Measurements from ENCODE around the gene NCOA6. TPM values are rescaled to one million over a fixed set of nuclear protein-coding genes. Genes with fewer than 3 reads are reported as not detected.

NCOA6 gene
- total RNA-seq, 3 donors from 2014 or later (not counting 1 experiment from before 2014, with no cell fraction given) = 34.7 to 41.6 (median 37.0) TPM

GRCh38 chr20:34852298-34852697 is 26.8 kb upstream of the NCOA6 start:
- Mint-ChIP-seq H3K9me3 (no peaks in the 10 kb centered on the region), H3K4me1 (peaks cover 0 to 5% of the 10 kb centered on the region in 2 donors), H3K27me3 (ENCODE audit: low read depth in 2 of 2) (no peaks in the 10 kb centered on the region), H3K36me3 (no peaks in the 10 kb centered on the region), H3K4me3 (no peak overlapping the region), H3K27ac (no peak overlapping the region)
- Histone ChIP-seq H3K4me3 (ENCODE audit: low read length) (no peak overlapping the region), H3K27me3 (ENCODE audit: control insufficient read depth, insufficient read depth, low read length) (no peaks in the 10 kb centered on the region), H3K27ac (ENCODE audit: low read length) (no peak overlapping the region), H3K9me3 (ENCODE audit: control insufficient read depth, insufficient read depth, low read length) (no peaks in the 10 kb centered on the region), H3K4me1 (ENCODE audit: control insufficient read depth, insufficient read depth, low read length) (no peaks in the 10 kb centered on the region), H3K36me3 (ENCODE audit: control insufficient read depth, insufficient read depth, low read length) (no peaks in the 10 kb centered on the region)
- DNase-seq (no peak), ATAC-seq (no peak)
- no peak for TF ChIP-seq CTCF (IDR thresholded peaks at IDR 0.05)
- WGBS (ENCODE audit: insufficient coverage) = 92% methylated on average over 2 of the region's 4 CpGs
- intact Hi-C loops (cut with micrococcal nuclease) = no loop called here

- TF ChIP-seq CTCF (IDR thresholded peaks at IDR 0.05) = no peak
- no peaks in the 10 kb centered on the region for H3K9me3 Mint-ChIP-seq
- 95% methylated on average over 14 of the region's 14 CpGs for WGBS (ENCODE audit: insufficient coverage)
- peaks cover 0 to 5% of the 10 kb centered on the region in 2 donors for H3K4me1 Mint-ChIP-seq
- H3K36me3 Mint-ChIP-seq = no peaks in the 10 kb centered on the region
- Histone ChIP-seq H3K36me3 (ENCODE audit: control insufficient read depth, insufficient read depth, low read length) (no peaks in the 10 kb centered on the region), H3K27me3 (ENCODE audit: control insufficient read depth, insufficient read depth, low read length) (no peaks in the 10 kb centered on the region), H3K4me3 (ENCODE audit: low read length) (no peak overlapping the region), H3K9me3 (ENCODE audit: control insufficient read depth, insufficient read depth, low read length) (no peaks in the 10 kb centered on the region), H3K4me1 (ENCODE audit: control insufficient read depth, insufficient read depth, low read length) (no peaks in the 10 kb centered on the region), H3K27ac (ENCODE audit: low read length) (no peak overlapping the region)
- intact Hi-C loops (cut with micrococcal nuclease) = no loop called here
- no peak for ATAC-seq
- H3K27me3 Mint-ChIP-seq (ENCODE audit: low read depth in 2 of 2) = no peaks in the 10 kb centered on the region
- H3K4me3 Mint-ChIP-seq = no peak overlapping the region
- DNase-seq = no peak
- H3K27ac Mint-ChIP-seq = no peak overlapping the region
These were observed 25.5 kb upstream of the NCOA6 start for GRCh38 chr20:34850969-34851368.

- no peak for TF ChIP-seq CTCF (IDR thresholded peaks at IDR 0.05)
- Mint-ChIP-seq H3K27me3 (ENCODE audit: low read depth in 2 of 2) (no peaks in the 10 kb centered on the region), H3K4me1 (peaks cover 0 to 5% of the 10 kb centered on the region in 2 donors), H3K9me3 (no peaks in the 10 kb centered on the region), H3K36me3 (no peaks in the 10 kb centered on the region), H3K27ac (no peak overlapping the region), H3K4me3 (no peak overlapping the region)
- Histone ChIP-seq H3K27me3 (ENCODE audit: control insufficient read depth, insufficient read depth, low read length) (no peaks in the 10 kb centered on the region), H3K9me3 (ENCODE audit: control insufficient read depth, insufficient read depth, low read length) (no peaks in the 10 kb centered on the region), H3K4me3 (ENCODE audit: low read length) (no peak overlapping the region), H3K27ac (ENCODE audit: low read length) (no peak overlapping the region), H3K36me3 (ENCODE audit: control insufficient read depth, insufficient read depth, low read length) (no peaks in the 10 kb centered on the region), H3K4me1 (ENCODE audit: control insufficient read depth, insufficient read depth, low read length) (no peaks in the 10 kb centered on the region)
- 87% methylated on average over 9 of the region's 9 CpGs for WGBS (ENCODE audit: insufficient coverage)
- no peak for ATAC-seq
- intact Hi-C loops (cut with micrococcal nuclease) = no loop called here
- DNase-seq = no peak
These were observed 24.3 kb upstream of the NCOA6 start for GRCh38 chr20:34849778-34850177.

- Mint-ChIP-seq H3K9me3 (no peaks in the 10 kb centered on the region), H3K36me3 (no peaks in the 10 kb centered on the region), H3K27ac (no peak overlapping the region), H3K27me3 (ENCODE audit: low read depth in 2 of 2) (no peaks in the 10 kb centered on the region), H3K4me1 (peaks cover 0 to 5% of the 10 kb centered on the region in 2 donors), H3K4me3 (no peak overlapping the region)
- DNase-seq (no peak), ATAC-seq (no peak)
- Histone ChIP-seq H3K9me3 (ENCODE audit: control insufficient read depth, insufficient read depth, low read length) (no peaks in the 10 kb centered on the region), H3K36me3 (ENCODE audit: control insufficient read depth, insufficient read depth, low read length) (no peaks in the 10 kb centered on the region), H3K27ac (ENCODE audit: low read length) (no peak overlapping the region), H3K27me3 (ENCODE audit: control insufficient read depth, insufficient read depth, low read length) (no peaks in the 10 kb centered on the region), H3K4me3 (ENCODE audit: low read length) (no peak overlapping the region), H3K4me1 (ENCODE audit: control insufficient read depth, insufficient read depth, low read length) (no peaks in the 10 kb centered on the region)
- WGBS (ENCODE audit: insufficient coverage) = 87% methylated on average over 4 of the region's 5 CpGs
- intact Hi-C loops (cut with micrococcal nuclease) = no loop called here
- TF ChIP-seq CTCF (IDR thresholded peaks at IDR 0.05) = no peak
These were observed 23.1 kb upstream of the NCOA6 start for GRCh38 chr20:34848597-34848996.
